H1 (cell line): ENCODE results near the gene NGEF. TPM values are rescaled to one million over a fixed set of nuclear protein-coding genes. Genes with fewer than 3 reads are reported as not detected.

Experiments used
- CTCF ChIA-PET: fragments of 300-600 bp; sonication (Branson Sonifier 250); formaldehyde crosslinking; loops from one replicate; lab custom pipeline; 2021; ENCODE audit not compliant: partially characterized antibody; lab: Charles Lee
- POLR2A ChIA-PET: fragments of 300-600 bp; sonication (Branson Sonifier 250); formaldehyde crosslinking; loops from one replicate; lab custom pipeline; 2021; ENCODE audit warnings: inconsistent platforms; ENCODE audit not compliant: partially characterized antibody; lab: Charles Lee
- DNase-seq, 2 experiments: peaks; one replicate each; pipeline versions ENCODE4 v3.0.0 to v3.0.0-alpha.2; 2010 to 2022; ENCODE audit warnings: low spot score in 2 of 2, low read depth in 1 of 2, mixed read lengths in 1 of 2
- FAIRE-seq: peaks from 2 replicates; lab custom pipeline; 2011; peaks lifted over from hg19 to GRCh38; lab: Jason Lieb, UNC
- H2AFZ ChIP-seq: 2 replicates; pipeline ENCODE4 v1.8.1; 2012; ENCODE audit warnings: low read length, inconsistent platforms
- H2AK5ac ChIP-seq: 2 replicates; pipeline ENCODE4 v1.6.1; 2013; ENCODE audit warnings: low read depth, low read length
- H2BK120ac ChIP-seq: replicated peaks from 2 replicates; pipeline ENCODE3; 2013; ENCODE audit warnings: low read depth, low read length, inconsistent platforms
- H2BK12ac ChIP-seq: 2 replicates; pipeline ENCODE4 v1.6.1; 2013; ENCODE audit warnings: low read depth, low read length
- H2BK15ac ChIP-seq: 2 replicates; pipeline ENCODE4 v1.6.1; 2013; ENCODE audit warnings: low read length
- H2BK20ac ChIP-seq: 2 replicates; pipeline ENCODE4 v1.6.1; 2013; ENCODE audit warnings: low read length
- H2BK5ac ChIP-seq: 2 replicates; pipeline ENCODE4 v1.6.1; 2013; ENCODE audit warnings: low read depth, low read length
- H3K14ac ChIP-seq: 2 replicates; pipeline ENCODE4 v1.6.1; 2013; ENCODE audit warnings: inconsistent platforms; ENCODE audit not compliant: insufficient read length
- H3K18ac ChIP-seq: 2 replicates; pipeline ENCODE4 v1.6.1; 2013; ENCODE audit warnings: low read length; ENCODE audit errors: extremely low read depth
- H3K23ac ChIP-seq: 2 replicates; pipeline ENCODE4 v1.6.1; 2013; ENCODE audit warnings: inconsistent platforms; ENCODE audit not compliant: insufficient read length
- H3K23me2 ChIP-seq: 2 replicates; pipeline ENCODE4 v1.6.1; 2013; ENCODE audit warnings: low read depth, low read length
- H3K27ac ChIP-seq: 2 replicates; pipeline ENCODE4 v1.6.1; 2011; ENCODE audit warnings: low read depth, low read length, inconsistent platforms
- H3K27me3 ChIP-seq, 4 experiments: replicated peaks in 1 of 4; 1 replicate in 1 of 4; 2 replicates in 3 of 4; pipeline versions ENCODE4 v1.6.1 to v1.8.1; 2011 to 2013; ENCODE audit warnings: low read length in 3 of 4, mild to moderate bottlenecking in 3 of 4, inconsistent platforms in 2 of 4, mixed read lengths in 2 of 4, moderate library complexity in 1 of 4; ENCODE audit not compliant: control insufficient read depth in 3 of 4, insufficient read depth in 3 of 4; ENCODE audit errors: extremely low read depth in 1 of 4
- H3K36me3 ChIP-seq, 4 experiments: 2 replicates each; pipeline versions ENCODE4 v1.6.1 to v1.8.1; 2011 to 2013; ENCODE audit warnings: mild to moderate bottlenecking in 4 of 4, low read length in 3 of 4, moderate library complexity in 2 of 4, control low read depth in 1 of 4, inconsistent platforms in 1 of 4; ENCODE audit not compliant: insufficient read depth in 4 of 4, control insufficient read depth in 2 of 4
- H3K4ac ChIP-seq: replicated peaks from 2 replicates; pipeline ENCODE3; 2013; ENCODE audit warnings: low read length, low read depth, mixed read lengths, inconsistent platforms; ENCODE audit not compliant: insufficient read length
- H3K4me1 ChIP-seq, 4 experiments: replicated peaks in 1 of 4; 1 replicate in 1 of 4; 2 replicates in 3 of 4; pipeline versions ENCODE4 v1.6.1 to v1.8.1; 2011 to 2013; ENCODE audit warnings: low read length in 3 of 4, inconsistent platforms in 2 of 4, mixed read lengths in 1 of 4; ENCODE audit not compliant: insufficient read depth in 4 of 4, control insufficient read depth in 3 of 4
- H3K4me2 ChIP-seq, 2 experiments: 2 replicates each; pipeline versions ENCODE4 v1.6.1 to v1.8.1; 2011 to 2013; ENCODE audit warnings: low read depth in 2 of 2, low read length in 2 of 2, control low read depth in 1 of 2, inconsistent platforms in 1 of 2, mild to moderate bottlenecking in 1 of 2; ENCODE audit not compliant: insufficient read depth in 1 of 2
- H3K4me3 ChIP-seq, 4 experiments: fragments of 200-600, 300-600 bp in 1 of 4; sonication (generic), shearing (Covaris generic), sonication (Bioruptor Twin) in 1 of 4; 2 replicates each; pipeline versions ENCODE4 v1.5.1 to v1.8.1; 2011 to 2016; ENCODE audit warnings: low read length in 4 of 4, low read depth in 3 of 4, control low read depth in 2 of 4, inconsistent platforms in 2 of 4, mild to moderate bottlenecking in 2 of 4, mixed read lengths in 1 of 4, moderate library complexity in 1 of 4; ENCODE audit not compliant: insufficient read depth in 2 of 4; ENCODE audit errors: extremely low read depth in 1 of 4
- H3K56ac ChIP-seq: replicated peaks from 2 replicates; pipeline ENCODE3; 2013; ENCODE audit warnings: low read depth, mild to moderate bottlenecking, mixed read lengths, low read length, inconsistent platforms; ENCODE audit not compliant: insufficient read length
- H3K79me1 ChIP-seq: 2 replicates; pipeline ENCODE4 v1.6.1; 2013; ENCODE audit warnings: low read depth, low read length, control low read depth
- H3K79me2 ChIP-seq, 2 experiments: 2 replicates each; pipeline versions ENCODE4 v1.6.1 to v1.8.1; 2012 to 2013; ENCODE audit warnings: low read length in 2 of 2, mild to moderate bottlenecking in 2 of 2, inconsistent platforms in 1 of 2; ENCODE audit not compliant: insufficient read depth in 2 of 2, control insufficient read depth in 1 of 2
- H3K9ac ChIP-seq, 4 experiments: replicated peaks in 1 of 4; 1 replicate in 1 of 4; 2 replicates in 3 of 4; pipeline versions ENCODE4 v1.6.1 to v1.8.1; 2011 to 2013; ENCODE audit warnings: low read depth in 3 of 4, low read length in 3 of 4, control low read depth in 2 of 4, mild to moderate bottlenecking in 2 of 4, moderate library complexity in 2 of 4, inconsistent platforms in 1 of 4; ENCODE audit errors: extremely low read depth in 1 of 4
- H3K9me3 ChIP-seq, 2 experiments: 2 replicates each; pipeline versions ENCODE4 v1.6.1 to v1.8.1; 2012 to 2013; ENCODE audit warnings: mild to moderate bottlenecking in 2 of 2, moderate library complexity in 2 of 2, control low read depth in 1 of 2, inconsistent platforms in 1 of 2, low read depth in 1 of 2, low read length in 1 of 2, mixed read lengths in 1 of 2; ENCODE audit not compliant: insufficient read depth in 2 of 2
- H4K20me1 ChIP-seq, 2 experiments: replicated peaks in 1 of 2; 2 replicates each; pipeline versions ENCODE3 to v1.8.1; 2011 to 2013; ENCODE audit warnings: inconsistent platforms in 2 of 2, low read length in 2 of 2, mild to moderate bottlenecking in 1 of 2; ENCODE audit not compliant: insufficient read depth in 2 of 2, control insufficient read depth in 1 of 2
- H4K5ac ChIP-seq: 2 replicates; pipeline ENCODE4 v1.6.1; 2013; ENCODE audit warnings: low read length, low read depth, mixed read lengths, inconsistent platforms; ENCODE audit not compliant: insufficient read length
- H4K8ac ChIP-seq: 2 replicates; pipeline ENCODE4 v1.8.0; 2013; ENCODE audit warnings: mild to moderate bottlenecking, moderate library complexity, low read length, inconsistent platforms; ENCODE audit not compliant: insufficient read depth; ENCODE audit errors: extremely low read depth
- H4K91ac ChIP-seq: replicated peaks from 2 replicates; pipeline ENCODE3; 2013; ENCODE audit warnings: low read length, mixed read lengths, inconsistent platforms; ENCODE audit not compliant: insufficient read length
- HDAC2 ChIP-seq, 2 experiments: fragments of 300-600 bp in 1 of 2; sonication (generic) in 1 of 2; IDR thresholded peaks; 2 replicates each; pipeline ENCODE4 v1.6.1; 2011 to 2012; ENCODE audit warnings: low read depth in 2 of 2, low read length in 2 of 2, mild to moderate bottlenecking in 2 of 2, moderate library complexity in 2 of 2, borderline replicate concordance in 1 of 2, inconsistent platforms in 1 of 2
- RAD21 ChIP-seq, 2 experiments: IDR thresholded peaks in 1 of 2; conservative IDR thresholded peaks in 1 of 2; 2 replicates each; pipeline ENCODE4 v1.6.1; 2011; ENCODE audit warnings: low read depth in 2 of 2, low read length in 2 of 2, improper control_type of control experiment in 1 of 2, inconsistent platforms in 1 of 2, mild to moderate bottlenecking in 1 of 2, moderate library complexity in 1 of 2
- WGBS, 2 experiments: shearing (Covaris generic) in 1 of 2; methylation state at CpG; one replicate each; pipeline versions ENCODE4 v1.1.6 to v1.1.7; 2013 to 2015; ENCODE audit warnings: low lambda C conversion rate in 2 of 2, mixed read lengths in 2 of 2, inconsistent platforms in 1 of 2, low coverage in 1 of 2, missing lambda C conversion rate in 1 of 2; ENCODE audit not compliant: insufficient replicate concordance in 2 of 2, insufficient coverage in 1 of 2, insufficient read length in 1 of 2; ENCODE audit errors: extremely low coverage in 1 of 2, missing lambda C conversion rate in 1 of 2; 5-methylcytosine and 5-hydroxymethylcytosine counted together
- polyA plus RNA-seq, 7 experiments: library from polyadenylated mRNA; depleted of rRNA in 3 of 7; stranded (reverse) in 5 of 7; unstranded in 2 of 7; fragments of >200 nt in 5 of 7; fragments of 200-250 nt in 2 of 7; gene quantifications; 1 replicate in 5 of 7; 2 replicates in 1 of 7; 4 replicates in 1 of 7; pipeline versions ENCODE4 v1.2.1 to v1.2.3, GENCODE V29; 2011 to 2013; ENCODE audit warnings: missing spikeins in 2 of 7, mixed read lengths in 2 of 7
- total RNA-seq: library from RNA; stranded (reverse); fragmentation: NEBNext Ultra II Directional; extraction: Animal tissue kit (Norgen Biotek cat#: 25700); gene quantifications from 2 replicates; pipeline ENCODE4 v1.2.1, GENCODE V29; 2021

The NGEF gene
- total and polyA plus RNA-seq, 2 of the 8 experiments (the other 6 are each of a cell fraction or from before 2014, with no cell fraction given): 2.7 to 3.2 TPM

DNA sequence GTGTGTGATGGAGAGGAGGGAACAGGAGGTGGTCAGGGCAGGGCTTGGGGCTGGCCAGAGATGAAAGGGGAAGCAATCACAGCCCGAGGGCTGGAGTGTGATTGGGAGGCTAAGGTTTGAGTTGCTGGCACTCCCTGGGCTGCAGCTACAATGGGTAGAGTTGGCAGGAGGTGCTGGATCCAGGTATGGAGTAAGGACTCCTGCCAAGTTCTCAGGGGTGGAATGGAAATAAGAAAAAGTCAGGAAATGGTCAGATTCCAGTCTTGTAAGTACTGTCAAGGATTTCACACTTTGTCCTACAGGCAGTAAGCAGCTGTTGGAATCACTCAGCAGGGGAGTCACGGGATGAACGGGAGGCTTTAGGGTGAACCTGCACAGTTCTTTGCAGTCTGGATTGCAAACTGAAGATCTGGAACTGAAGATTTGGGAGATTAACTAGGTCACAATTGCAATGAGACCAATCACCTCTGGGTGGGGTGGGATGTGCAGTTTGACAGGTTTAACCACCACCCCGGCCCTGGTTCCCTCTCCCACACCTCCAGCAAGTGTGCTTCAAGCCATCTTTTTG lies 36.2 kb upstream of the NGEF start:
- Histone ChIP-seq H3K27me3 (peaks cover 0 to 2% (median 0%) of the 10 kb centered on the region in 4 experiments; a peak in 2 of 7 replicates), H3K14ac (no peak overlapping the region), H3K4me3 (no peak overlapping the region), H2BK12ac (peak overlapping the region; percentile 97; the same call in 1 of the 2 replicates), H3K9me3 (no peaks in the 10 kb centered on the region), H3K23me2 (peaks cover 10% of the 10 kb centered on the region; the same call in 1 of the 2 replicates), H3K23ac (no peak overlapping the region), H4K20me1 (no peaks in the 10 kb centered on the region), H3K79me2 (no peaks in the 10 kb centered on the region), H2BK120ac (no peak overlapping the region), H3K9ac (no peak overlapping the region), H3K36me3 (no peaks in the 10 kb centered on the region), H3K79me1 (no peaks in the 10 kb centered on the region), H3K56ac (no peak overlapping the region), H2BK5ac (peak overlapping the region; percentile 85; the same call in 1 of the 2 replicates), H3K27ac (no peak overlapping the region), H2BK20ac (peak overlapping the region; percentile 75), H4K8ac (no peak overlapping the region), H4K5ac (no peak overlapping the region), H2AFZ (no peak overlapping the region), H2BK15ac (peak overlapping the region; percentile 75; the same call in 1 of the 2 replicates), H3K4me1 (peaks cover 11 to 18% (median 15%) of the 10 kb centered on the region in 4 experiments), H4K91ac (no peak overlapping the region), H3K4ac (no peak overlapping the region), H3K4me2 (no peak overlapping the region; a peak in 1 of 4 replicates), H2AK5ac (no peak overlapping the region; the same call in 1 of the 2 replicates), H3K18ac (peak overlapping the region; percentile 9)
- DNase-seq (no peak), FAIRE-seq (no peak)
- WGBS, 2 experiments: 80% methylated on average over 4 of the region's 4 CpGs; no CpG with 5 or more reads in 1 of the 2 experiments
- ChIA-PET CTCF (interaction anchor here (0.7 to 3.4 kb wide), 11 partner anchors 8 to 202 kb away, joined by 3 to 32 read pairs (median 3); partner anchors contain the start of genes ATG16L1, INPP5D and NEU2), POLR2A (interaction anchor here (0.9 to 1.8 kb wide), 4 partner anchors 15 to 37 kb away, joined by 3 to 5 read pairs (median 3); no protein-coding TSS in a partner anchor)
- TF ChIP-seq HDAC2 (IDR thresholded peaks at IDR 0.05; ENCODE audit: borderline replicate concordance in 1 of 2, low read depth in 2 of 2, low read length in 2 of 2) (no peak), RAD21 (IDR thresholded peaks at IDR 0.05 in 1 of 2, conservative IDR thresholded peaks at IDR 0.05 in 1 of 2; ENCODE audit: low read depth in 2 of 2, low read length in 2 of 2) (0 out of 4 replicates have a peak, but pooled peaks of 1 of the 2 experiments have one; percentile 4)
